Keratinocyte (primary cell): ENCODE data around the gene RPS27L. TPM values are rescaled to one million over a fixed set of nuclear protein-coding genes. Genes with fewer than 3 reads are reported as not detected.

ENCODE experiments used
- DNase-seq: peaks from one replicate; pipeline ENCODE4 v3.0.0-alpha.2; 2011; ENCODE audit warnings: low read depth, missing footprints, low spot score
- FAIRE-seq: peaks from 2 replicates; lab custom pipeline; 2011; peaks lifted over from hg19 to GRCh38; lab: Jason Lieb, UNC
- H2AFZ ChIP-seq: 2 replicates; pipeline ENCODE4 v1.6.0; 2012; ENCODE audit warnings: low read length, control low read depth, inconsistent platforms; ENCODE audit not compliant: control insufficient read depth
- H3K27ac ChIP-seq: 2 replicates; pipeline ENCODE4 v1.5.1; 2011; ENCODE audit warnings: low read length; ENCODE audit not compliant: control insufficient read depth, insufficient read depth
- H3K27me3 ChIP-seq: 3 replicates; pipeline ENCODE4 v1.6.0; 2011; ENCODE audit warnings: low read length; ENCODE audit not compliant: control insufficient read depth, insufficient read depth; ENCODE audit errors: extremely low read depth
- H3K36me3 ChIP-seq, 2 experiments: 2 replicates in 1 of 2; 3 replicates in 1 of 2; pipeline ENCODE4 v1.5.1; 2011; ENCODE audit warnings: low read length in 2 of 2, mild to moderate bottlenecking in 1 of 2; ENCODE audit not compliant: control insufficient read depth in 2 of 2, insufficient read depth in 2 of 2; ENCODE audit errors: extremely low read depth in 1 of 2
- H3K4me1 ChIP-seq: 3 replicates; pipeline ENCODE4 v1.5.1; 2011; ENCODE audit warnings: low read length; ENCODE audit not compliant: control insufficient read depth, insufficient read depth; ENCODE audit errors: extremely low read depth
- H3K4me2 ChIP-seq: 3 replicates; pipeline ENCODE4 v1.6.0; 2011; ENCODE audit warnings: low read depth, low read length; ENCODE audit not compliant: control insufficient read depth, insufficient read depth; ENCODE audit errors: extremely low read depth
- H3K4me3 ChIP-seq, 3 experiments: fragments of 200-600 bp in 1 of 3; sonication (generic) in 1 of 3; 2 replicates in 2 of 3; 3 replicates in 1 of 3; pipeline ENCODE4 v1.5.1; 2011 to 2016; ENCODE audit warnings: low read length in 3 of 3, mild to moderate bottlenecking in 3 of 3, control low read depth in 2 of 3, inconsistent platforms in 1 of 3, low read depth in 1 of 3, mixed read lengths in 1 of 3, mixed run types in 1 of 3, moderate library complexity in 1 of 3; ENCODE audit not compliant: control insufficient read depth in 2 of 3, insufficient read depth in 2 of 3; ENCODE audit errors: extremely low read depth in 1 of 3
- H3K79me2 ChIP-seq: 2 replicates; pipeline ENCODE4 v1.6.0; 2012; ENCODE audit warnings: low read length; ENCODE audit not compliant: control insufficient read depth, insufficient read depth
- H3K9ac ChIP-seq: 3 replicates; pipeline ENCODE4 v1.6.0; 2011; ENCODE audit warnings: low read length; ENCODE audit not compliant: control insufficient read depth, insufficient read depth; ENCODE audit errors: extremely low read depth
- H3K9me1 ChIP-seq: 3 replicates; pipeline ENCODE4 v1.6.0; 2011; ENCODE audit warnings: low read length; ENCODE audit not compliant: control insufficient read depth, insufficient read depth; ENCODE audit errors: extremely low read depth
- H3K9me3 ChIP-seq: 2 replicates; pipeline ENCODE4 v1.5.1; 2012; ENCODE audit warnings: low read depth, low read length; ENCODE audit not compliant: control insufficient read depth
- H4K20me1 ChIP-seq: 3 replicates; pipeline ENCODE4 v1.6.0; 2011; ENCODE audit warnings: low read length; ENCODE audit not compliant: control insufficient read depth, insufficient read depth; ENCODE audit errors: extremely low read depth
- CTCF ChIP-seq, 3 experiments: IDR thresholded peaks in 1 of 3; conservative IDR thresholded peaks in 1 of 3; optimal IDR thresholded peaks in 1 of 3; 2 replicates in 2 of 3; 3 replicates in 1 of 3; pipeline versions ENCODE3 to v1.5.1; 2011; ENCODE audit warnings: low read length in 3 of 3, mild to moderate bottlenecking in 3 of 3, moderate library complexity in 2 of 3, control low read depth in 1 of 3, inconsistent platforms in 1 of 3; ENCODE audit not compliant: insufficient read depth in 2 of 3; ENCODE audit errors: extremely low read depth in 1 of 3
- EZH2 ChIP-seq: IDR thresholded peaks from one replicate; pipeline ENCODE4 v1.6.1; 2012; ENCODE audit warnings: inconsistent platforms, mild to moderate bottlenecking, low read length, moderate library complexity
- dilution Hi-C: fragments of 300-500 bp; cut with MboI; formaldehyde crosslinking; loops from one replicate; pipeline ENCODE4 v1.7.0; 2020; ENCODE audit warnings: low sequenced_read_pairs; ENCODE audit not compliant: extremely low pct_ligation_motif_present
- polyA plus RNA-seq, 5 experiments: library from polyadenylated mRNA; depleted of rRNA in 3 of 5; stranded (reverse) in 3 of 5; stranded (forward) in 1 of 5; unstranded in 1 of 5; fragments of >200 nt; gene quantifications; 1 replicate in 1 of 5; 2 replicates in 3 of 5; 3 replicates in 1 of 5; pipeline versions ENCODE4 v1.2.1 to v1.2.3, GENCODE V29; 2011 to 2012; ENCODE audit warnings: missing spikeins in 2 of 5, low read depth in 1 of 5, low replicate concordance in 1 of 5

Gene RPS27L
- polyA plus RNA-seq, 1 donor (not counting 4 experiments of a cell fraction or from before 2014, with no cell fraction given) = 208 TPM

- Histone ChIP-seq H3K9me3 (no peaks in the 10 kb centered on the region), H3K4me1 (peaks cover 40% of the 10 kb centered on the region), H3K36me3 (no peaks in the 10 kb centered on the region), H3K79me2 (peaks cover 45% of the 10 kb centered on the region), H4K20me1 (no peaks in the 10 kb centered on the region), H2AFZ (peak overlapping the region; percentile 72), H3K27me3 (no peaks in the 10 kb centered on the region), H3K9me1 (no peaks in the 10 kb centered on the region), H3K9ac (peak overlapping the region; percentile 76), H3K27ac (peak overlapping the region; percentile 60), H3K4me3 (peak overlapping the region; percentile 75 to 93 (median 86)), H3K4me2 (peak overlapping the region; percentile 88)
- no peak for FAIRE-seq
- DNase-seq = no peak
- dilution Hi-C loops = no loop called here
- TF ChIP-seq CTCF (optimal IDR thresholded peaks at IDR 0.05 in 1 of 3, IDR thresholded peaks at IDR 0.05 in 1 of 3, conservative IDR thresholded peaks at IDR 0.05 in 1 of 3; ENCODE audit: extremely low read depth in 1 of 3, insufficient read depth in 2 of 3, low read length in 3 of 3) (no peak), EZH2 (no peak)
Observed at GRCh38 chr15:63189941-63190768, 32.9 kb upstream of the RPS27L start.

- H3K9me3 ChIP-seq = no peaks in the 10 kb centered on the region
- peak within 1 kb of the TSS; percentile 94 for H2AFZ ChIP-seq
- DNase-seq = peak; percentile 61
- H3K9me1 ChIP-seq = no peaks in the 10 kb centered on the region
- no peak for TF ChIP-seq EZH2
- peak in 1 of 3 experiments; percentile 23 for TF ChIP-seq CTCF (optimal IDR thresholded peaks at IDR 0.05 in 1 of 3, IDR thresholded peaks at IDR 0.05 in 1 of 3, conservative IDR thresholded peaks at IDR 0.05 in 1 of 3; ENCODE audit: extremely low read depth in 1 of 3, insufficient read depth in 2 of 3, low read length in 3 of 3)
- H3K9ac ChIP-seq = peak within 1 kb of the TSS; percentile 76
- H3K4me2 ChIP-seq = peak within 1 kb of the TSS; percentile 94
- H3K4me1 ChIP-seq = peaks cover 42% of the 10 kb centered on the region
- H3K27ac ChIP-seq = peak within 1 kb of the TSS; percentile 64
- no peaks in the 10 kb centered on the region for H4K20me1 ChIP-seq
- H3K4me3 ChIP-seq = peak within 1 kb of the TSS; percentile 75 to 93 (median 86)
- H3K36me3 ChIP-seq = no peaks in the 10 kb centered on the region
- dilution Hi-C loops = no loop called here
- no peak for FAIRE-seq
- H3K79me2 ChIP-seq = peaks cover 37% of the 10 kb centered on the region
- no peaks in the 10 kb centered on the region for H3K27me3 ChIP-seq
Observed at GRCh38 chr15:63188926-63189871, 31.9 kb upstream of the RPS27L start, which contains the start of gene RAB8B. TSS of gene RAB8B (plus strand) at chr15:63189606. CDS start at chr15:63189625, 19 bp downstream.
